ENCODE data around the gene ING3.

ING3 gene

DNA sequence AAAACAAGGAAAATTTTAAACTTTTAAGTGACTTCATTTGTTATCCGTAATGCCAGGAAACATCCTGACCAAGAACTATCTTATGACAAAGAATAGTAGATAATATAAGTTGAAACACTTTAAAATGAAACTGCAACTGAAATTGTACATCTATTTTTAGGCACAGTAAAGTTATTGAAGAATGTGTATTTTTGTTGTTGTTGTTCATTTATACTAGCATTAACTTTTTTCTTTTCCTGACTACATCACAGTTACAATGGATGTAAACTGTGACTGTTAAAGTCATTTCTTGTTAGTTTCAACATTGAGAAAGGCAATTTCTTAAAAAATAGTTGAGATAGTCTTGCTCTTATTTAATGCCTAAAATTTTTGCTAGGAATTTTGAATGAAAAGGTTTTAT is 40.6 kb downstream of the ING3 start (continued):
- TF ChIP-seq ZNF701 (tag by site-specific recombination; IDR thresholded peaks at IDR 0.05): no peak

DNA sequence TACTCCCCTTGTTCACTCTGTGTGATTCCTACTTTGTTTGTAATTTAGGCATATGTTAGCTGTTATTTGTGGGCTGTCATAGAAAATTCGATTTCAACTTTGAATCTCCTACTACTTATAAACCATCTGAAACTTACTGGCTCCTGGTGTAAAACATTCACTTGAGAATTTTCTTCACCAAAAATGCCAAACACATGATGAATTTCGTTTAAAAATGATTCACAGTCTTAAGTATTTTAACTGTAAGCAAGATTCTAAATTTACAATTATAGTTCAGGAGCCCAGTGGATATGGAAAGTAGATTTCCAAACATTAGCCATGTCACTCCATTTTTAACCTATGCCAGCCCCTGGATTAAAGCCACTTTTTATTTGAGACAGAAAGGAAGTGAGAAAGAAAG is 41.0 kb downstream of the ING3 start:
- no peak for TF ChIP-seq ZNF785 (tag by site-specific recombination; IDR thresholded peaks at IDR 0.05)
- no peak for TF ChIP-seq ZFP69B (tag by site-specific recombination; IDR thresholded peaks at IDR 0.05)
- no peak for TF ChIP-seq ZNF555 (tag by site-specific recombination; conservative IDR thresholded peaks at IDR 0.05)
- TF ChIP-seq KLF7 (tag by site-specific recombination; IDR thresholded peaks at IDR 0.05; ENCODE audit: borderline replicate concordance): no peak
- TF ChIP-seq ZNF175 (tag by site-specific recombination; IDR thresholded peaks at IDR 0.05): no peak
- TF ChIP-seq ZNF792 (tag by site-specific recombination; IDR thresholded peaks at IDR 0.05): no peak
- TF ChIP-seq, protein P1, sequence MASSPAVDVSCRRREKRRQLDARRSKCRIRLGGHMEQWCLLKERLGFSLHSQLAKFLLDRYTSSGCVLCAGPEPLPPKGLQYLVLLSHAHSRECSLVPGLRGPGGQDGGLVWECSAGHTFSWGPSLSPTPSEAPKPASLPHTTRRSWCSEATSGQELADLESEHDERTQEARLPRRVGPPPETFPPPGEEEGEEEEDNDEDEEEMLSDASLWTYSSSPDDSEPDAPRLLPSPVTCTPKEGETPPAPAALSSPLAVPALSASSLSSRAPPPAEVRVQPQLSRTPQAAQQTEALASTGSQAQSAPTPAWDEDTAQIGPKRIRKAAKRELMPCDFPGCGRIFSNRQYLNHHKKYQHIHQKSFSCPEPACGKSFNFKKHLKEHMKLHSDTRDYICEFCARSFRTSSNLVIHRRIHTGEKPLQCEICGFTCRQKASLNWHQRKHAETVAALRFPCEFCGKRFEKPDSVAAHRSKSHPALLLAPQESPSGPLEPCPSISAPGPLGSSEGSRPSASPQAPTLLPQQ (tag by site-specific recombination; IDR thresholded peaks at IDR 0.05): no peak
- TF ChIP-seq, protein P2, sequence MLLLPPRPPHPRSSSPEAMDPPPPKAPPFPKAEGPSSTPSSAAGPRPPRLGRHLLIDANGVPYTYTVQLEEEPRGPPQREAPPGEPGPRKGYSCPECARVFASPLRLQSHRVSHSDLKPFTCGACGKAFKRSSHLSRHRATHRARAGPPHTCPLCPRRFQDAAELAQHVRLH (tag by site-specific recombination; IDR thresholded peaks at IDR 0.05): no peak
- TF ChIP-seq SP3 (tag by site-specific recombination; IDR thresholded peaks at IDR 0.05): no peak
- TF ChIP-seq GFI1B (tag by site-specific recombination; IDR thresholded peaks at IDR 0.05): no peak
- TF ChIP-seq ZNF530 (tag by site-specific recombination; IDR thresholded peaks at IDR 0.05; ENCODE audit: low read depth): no peak
- Histone ChIP-seq H3K4me1 (ENCODE audit: control insufficient read depth, insufficient read depth, low read length) (no peaks in the 10 kb centered on the region), H3K4me3 (ENCODE audit: low read depth, low read length) (no peak overlapping the region), H3K36me3 (ENCODE audit: control insufficient read depth in 2 of 2, insufficient read depth in 1 of 2, low read length in 2 of 2) (no peaks in the 10 kb centered on the region), H3K27ac (ENCODE audit: extremely low read depth, low read depth, low read length) (no peak overlapping the region), H3K9me3 (ENCODE audit: control insufficient read depth, insufficient read depth, low read depth, low read length) (no peaks in the 10 kb centered on the region)
- CTCF ChIA-PET: interaction anchor here (0.6 to 8.3 kb wide), 3 partner anchors 9 to 91 kb away, joined by 3 to 152 read pairs (median 40); no protein-coding TSS in a partner anchor
- POLR2A ChIA-PET: no interaction called here

DNA sequence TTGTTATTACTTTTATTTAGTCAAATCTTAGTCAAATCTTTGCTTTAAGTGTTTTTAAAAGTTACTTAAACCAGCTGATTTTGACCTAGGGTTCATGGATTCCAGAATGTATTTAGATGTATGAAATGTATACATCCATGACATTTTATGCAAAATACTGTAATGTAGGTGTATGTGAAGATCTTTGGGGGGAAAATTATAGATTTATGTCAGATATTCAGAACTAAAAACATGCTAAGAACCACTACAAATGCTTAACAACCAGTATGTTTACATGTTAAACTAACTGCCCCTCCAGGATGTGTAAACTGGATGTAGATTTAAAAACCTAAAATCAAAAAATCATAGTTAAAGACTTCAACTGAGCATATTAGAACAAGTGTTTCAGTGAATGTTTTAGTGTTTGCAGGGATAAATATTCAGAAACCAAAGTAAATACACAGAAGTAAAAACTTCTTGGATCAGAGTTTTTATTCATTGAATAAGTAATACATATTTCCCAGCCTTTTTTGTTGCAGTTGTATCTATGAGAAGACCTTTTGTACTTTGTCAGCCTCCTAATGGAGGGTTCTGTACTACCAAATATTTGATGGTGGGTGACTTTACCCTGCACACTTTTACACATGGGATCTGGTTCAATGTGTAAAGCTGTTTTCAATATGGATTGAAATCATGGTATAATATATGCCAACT is 41.8 kb downstream of the ING3 start:
- H3K27ac ChIP-seq (ENCODE audit: extremely low read depth, low read depth, low read length): no peak overlapping the region
- no peaks in the 10 kb centered on the region for H3K9me3 ChIP-seq (ENCODE audit: control insufficient read depth, insufficient read depth, low read depth, low read length)
- H3K4me3 ChIP-seq (ENCODE audit: low read depth, low read length): no peak overlapping the region
- H3K36me3 ChIP-seq (ENCODE audit: control insufficient read depth in 2 of 2, insufficient read depth in 1 of 2, low read length in 2 of 2): no peaks in the 10 kb centered on the region
- POLR2A ChIA-PET: no interaction called here
- H3K4me1 ChIP-seq (ENCODE audit: control insufficient read depth, insufficient read depth, low read length): no peaks in the 10 kb centered on the region
- CTCF ChIA-PET: interaction anchor here (8.3 kb wide), 1 partner anchor 90 kb away, joined by 152 read pairs; no protein-coding TSS in a partner anchor
- TF ChIP-seq HOXD13 (CRISPR knock-in tag; IDR thresholded peaks at IDR 0.05; ENCODE audit: borderline replicate concordance) (no peak), RBAK (tag by site-specific recombination; IDR thresholded peaks at IDR 0.05) (no peak), ZNF214 (tag by site-specific recombination; IDR thresholded peaks at IDR 0.05; ENCODE audit: borderline replicate concordance) (no peak), KLF1 (tag by site-specific recombination; IDR thresholded peaks at IDR 0.05) (no peak), ZNF354C (tag by site-specific recombination; IDR thresholded peaks at IDR 0.05; ENCODE audit: borderline replicate concordance, low read depth) (no peak), ZNF530 (tag by site-specific recombination; IDR thresholded peaks at IDR 0.05; ENCODE audit: low read depth) (no peak), ZNF426 (tag by site-specific recombination; IDR thresholded peaks at IDR 0.05) (no peak), YY1 (tag by site-specific recombination; IDR thresholded peaks at IDR 0.05) (no peak), ZNF792 (tag by site-specific recombination; IDR thresholded peaks at IDR 0.05) (no peak), ZNF239 (tag by site-specific recombination; IDR thresholded peaks at IDR 0.05) (no peak), ZNF138 (tag by site-specific recombination; IDR thresholded peaks at IDR 0.05; ENCODE audit: borderline replicate concordance) (no peak)
- TF ChIP-seq, protein P3, sequence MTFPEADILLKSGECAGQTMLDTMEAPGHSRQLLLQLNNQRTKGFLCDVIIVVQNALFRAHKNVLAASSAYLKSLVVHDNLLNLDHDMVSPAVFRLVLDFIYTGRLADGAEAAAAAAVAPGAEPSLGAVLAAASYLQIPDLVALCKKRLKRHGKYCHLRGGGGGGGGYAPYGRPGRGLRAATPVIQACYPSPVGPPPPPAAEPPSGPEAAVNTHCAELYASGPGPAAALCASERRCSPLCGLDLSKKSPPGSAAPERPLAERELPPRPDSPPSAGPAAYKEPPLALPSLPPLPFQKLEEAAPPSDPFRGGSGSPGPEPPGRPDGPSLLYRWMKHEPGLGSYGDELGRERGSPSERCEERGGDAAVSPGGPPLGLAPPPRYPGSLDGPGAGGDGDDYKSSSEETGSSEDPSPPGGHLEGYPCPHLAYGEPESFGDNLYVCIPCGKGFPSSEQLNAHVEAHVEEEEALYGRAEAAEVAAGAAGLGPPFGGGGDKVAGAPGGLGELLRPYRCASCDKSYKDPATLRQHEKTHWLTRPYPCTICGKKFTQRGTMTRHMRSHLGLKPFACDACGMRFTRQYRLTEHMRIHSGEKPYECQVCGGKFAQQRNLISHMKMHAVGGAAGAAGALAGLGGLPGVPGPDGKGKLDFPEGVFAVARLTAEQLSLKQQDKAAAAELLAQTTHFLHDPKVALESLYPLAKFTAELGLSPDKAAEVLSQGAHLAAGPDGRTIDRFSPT (tag by site-specific recombination; IDR thresholded peaks at IDR 0.05): no peak
- TF ChIP-seq, protein P4, sequence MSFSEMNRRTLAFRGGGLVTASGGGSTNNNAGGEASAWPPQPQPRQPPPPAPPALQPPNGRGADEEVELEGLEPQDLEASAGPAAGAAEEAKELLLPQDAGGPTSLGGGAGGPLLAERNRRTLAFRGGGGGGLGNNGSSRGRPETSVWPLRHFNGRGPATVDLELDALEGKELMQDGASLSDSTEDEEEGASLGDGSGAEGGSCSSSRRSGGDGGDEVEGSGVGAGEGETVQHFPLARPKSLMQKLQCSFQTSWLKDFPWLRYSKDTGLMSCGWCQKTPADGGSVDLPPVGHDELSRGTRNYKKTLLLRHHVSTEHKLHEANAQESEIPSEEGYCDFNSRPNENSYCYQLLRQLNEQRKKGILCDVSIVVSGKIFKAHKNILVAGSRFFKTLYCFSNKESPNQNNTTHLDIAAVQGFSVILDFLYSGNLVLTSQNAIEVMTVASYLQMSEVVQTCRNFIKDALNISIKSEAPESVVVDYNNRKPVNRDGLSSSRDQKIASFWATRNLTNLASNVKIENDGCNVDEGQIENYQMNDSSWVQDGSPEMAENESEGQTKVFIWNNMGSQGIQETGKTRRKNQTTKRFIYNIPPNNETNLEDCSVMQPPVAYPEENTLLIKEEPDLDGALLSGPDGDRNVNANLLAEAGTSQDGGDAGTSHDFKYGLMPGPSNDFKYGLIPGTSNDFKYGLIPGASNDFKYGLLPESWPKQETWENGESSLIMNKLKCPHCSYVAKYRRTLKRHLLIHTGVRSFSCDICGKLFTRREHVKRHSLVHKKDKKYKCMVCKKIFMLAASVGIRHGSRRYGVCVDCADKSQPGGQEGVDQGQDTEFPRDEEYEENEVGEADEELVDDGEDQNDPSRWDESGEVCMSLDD (tag by site-specific recombination; IDR thresholded peaks at IDR 0.05): no peak
- TF ChIP-seq, protein P5, sequence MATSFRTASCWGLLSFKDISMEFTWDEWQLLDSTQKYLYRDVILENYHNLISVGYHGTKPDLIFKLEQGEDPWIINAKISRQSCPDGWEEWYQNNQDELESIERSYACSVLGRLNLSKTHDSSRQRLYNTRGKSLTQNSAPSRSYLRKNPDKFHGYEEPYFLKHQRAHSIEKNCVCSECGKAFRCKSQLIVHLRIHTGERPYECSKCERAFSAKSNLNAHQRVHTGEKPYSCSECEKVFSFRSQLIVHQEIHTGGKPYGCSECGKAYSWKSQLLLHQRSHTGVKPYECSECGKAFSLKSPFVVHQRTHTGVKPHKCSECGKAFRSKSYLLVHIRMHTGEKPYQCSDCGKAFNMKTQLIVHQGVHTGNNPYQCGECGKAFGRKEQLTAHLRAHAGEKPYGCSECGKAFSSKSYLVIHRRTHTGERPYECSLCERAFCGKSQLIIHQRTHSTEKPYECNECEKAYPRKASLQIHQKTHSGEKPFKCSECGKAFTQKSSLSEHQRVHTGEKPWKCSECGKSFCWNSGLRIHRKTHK (tag by site-specific recombination; IDR thresholded peaks at IDR 0.05): no peak
